ENCODE measurements around the gene COL25A1. TPM values are rescaled to one million over a fixed set of nuclear protein-coding genes. Genes with fewer than 3 reads are reported as not detected.

COL25A1 gene
- total RNA-seq, 1 donor from 2014 or later, result 1.3 TPM

GRCh38 chr4:109009909-109010308 lies 292.5 kb downstream of the COL25A1 start:
- H3K4me1 Mint-ChIP-seq (ENCODE audit: unreplicated experiment), result peaks cover 32% of the 10 kb centered on the region
- peak overlapping the region; percentile 63 for H3K27ac Mint-ChIP-seq (ENCODE audit: unreplicated experiment)
- H3K4me3 Mint-ChIP-seq (ENCODE audit: unreplicated experiment), result no peak overlapping the region
- no peaks in the 10 kb centered on the region for H3K9me3 Mint-ChIP-seq (ENCODE audit: unreplicated experiment)
- no peaks in the 10 kb centered on the region for H3K27me3 Mint-ChIP-seq (ENCODE audit: unreplicated experiment)
- H3K36me3 Mint-ChIP-seq (ENCODE audit: unreplicated experiment), result no peaks in the 10 kb centered on the region
- TF ChIP-seq CTCF (IDR thresholded peaks at IDR 0.05), result no peak
- no peak for DNase-seq (ENCODE audit: extremely low spot score, unreplicated experiment)

GRCh38 chr4:109007976-109008375 lies 294.5 kb downstream of the COL25A1 start:
- TF ChIP-seq CTCF (IDR thresholded peaks at IDR 0.05), result no peak
- Mint-ChIP-seq H3K27ac (ENCODE audit: unreplicated experiment) (no peak overlapping the region), H3K36me3 (ENCODE audit: unreplicated experiment) (no peaks in the 10 kb centered on the region), H3K27me3 (ENCODE audit: unreplicated experiment) (no peaks in the 10 kb centered on the region), H3K4me1 (ENCODE audit: unreplicated experiment) (peaks cover 29% of the 10 kb centered on the region), H3K9me3 (ENCODE audit: unreplicated experiment) (no peaks in the 10 kb centered on the region), H3K4me3 (ENCODE audit: unreplicated experiment) (no peak overlapping the region)
- DNase-seq (ENCODE audit: extremely low spot score, unreplicated experiment), result no peak

- Mint-ChIP-seq H3K27ac (ENCODE audit: unreplicated experiment) (no peak overlapping the region), H3K27me3 (ENCODE audit: unreplicated experiment) (no peaks in the 10 kb centered on the region), H3K4me3 (ENCODE audit: unreplicated experiment) (no peak overlapping the region), H3K9me3 (ENCODE audit: unreplicated experiment) (no peaks in the 10 kb centered on the region), H3K4me1 (ENCODE audit: unreplicated experiment) (peaks cover 23% of the 10 kb centered on the region), H3K36me3 (ENCODE audit: unreplicated experiment) (no peaks in the 10 kb centered on the region)
- DNase-seq (ENCODE audit: extremely low spot score, unreplicated experiment), result no peak
- TF ChIP-seq CTCF (IDR thresholded peaks at IDR 0.05), result no peak
These were observed 296.9 kb downstream of the COL25A1 start for GRCh38 chr4:109005523-109005922.

- no peak for TF ChIP-seq CTCF (IDR thresholded peaks at IDR 0.05)
- no peaks in the 10 kb centered on the region for H3K27me3 Mint-ChIP-seq (ENCODE audit: unreplicated experiment)
- H3K36me3 Mint-ChIP-seq (ENCODE audit: unreplicated experiment), result no peaks in the 10 kb centered on the region
- DNase-seq (ENCODE audit: extremely low spot score, unreplicated experiment), result no peak
- H3K27ac Mint-ChIP-seq (ENCODE audit: unreplicated experiment), result no peak overlapping the region
- H3K4me1 Mint-ChIP-seq (ENCODE audit: unreplicated experiment), result peaks cover 13% of the 10 kb centered on the region
- no peaks in the 10 kb centered on the region for H3K9me3 Mint-ChIP-seq (ENCODE audit: unreplicated experiment)
- H3K4me3 Mint-ChIP-seq (ENCODE audit: unreplicated experiment), result no peak overlapping the region
These were observed 298.0 kb downstream of the COL25A1 start for GRCh38 chr4:109004418-109004817.

- Mint-ChIP-seq H3K27ac (ENCODE audit: unreplicated experiment) (no peak overlapping the region), H3K36me3 (ENCODE audit: unreplicated experiment) (no peaks in the 10 kb centered on the region), H3K4me1 (ENCODE audit: unreplicated experiment) (peaks cover 12% of the 10 kb centered on the region)
These were observed 298.5 kb downstream of the COL25A1 start for GRCh38 chr4:109003964-109004363.

More at GRCh38 chr4:109003964-109004363, 298.5 kb downstream of the COL25A1 start:
- H3K9me3 Mint-ChIP-seq (ENCODE audit: unreplicated experiment), result no peaks in the 10 kb centered on the region
- DNase-seq (ENCODE audit: extremely low spot score, unreplicated experiment), result no peak
- no peak overlapping the region for H3K4me3 Mint-ChIP-seq (ENCODE audit: unreplicated experiment)
- no peaks in the 10 kb centered on the region for H3K27me3 Mint-ChIP-seq (ENCODE audit: unreplicated experiment)
- TF ChIP-seq CTCF (IDR thresholded peaks at IDR 0.05), result no peak
